Pons (tissue), 1 donor: Measurements from ENCODE around the gene TPSAB1.

Experiments used
- DNase-seq: peaks from one replicate; pipeline ENCODE4 v3.0.0-alpha.2; 2016; ENCODE audit warnings: low spot score

The TPSAB1 gene

GRCh38 chr16:1210461-1210860, 30.0 kb upstream of the TPSAB1 start:
- no peak for DNase-seq

DNA sequence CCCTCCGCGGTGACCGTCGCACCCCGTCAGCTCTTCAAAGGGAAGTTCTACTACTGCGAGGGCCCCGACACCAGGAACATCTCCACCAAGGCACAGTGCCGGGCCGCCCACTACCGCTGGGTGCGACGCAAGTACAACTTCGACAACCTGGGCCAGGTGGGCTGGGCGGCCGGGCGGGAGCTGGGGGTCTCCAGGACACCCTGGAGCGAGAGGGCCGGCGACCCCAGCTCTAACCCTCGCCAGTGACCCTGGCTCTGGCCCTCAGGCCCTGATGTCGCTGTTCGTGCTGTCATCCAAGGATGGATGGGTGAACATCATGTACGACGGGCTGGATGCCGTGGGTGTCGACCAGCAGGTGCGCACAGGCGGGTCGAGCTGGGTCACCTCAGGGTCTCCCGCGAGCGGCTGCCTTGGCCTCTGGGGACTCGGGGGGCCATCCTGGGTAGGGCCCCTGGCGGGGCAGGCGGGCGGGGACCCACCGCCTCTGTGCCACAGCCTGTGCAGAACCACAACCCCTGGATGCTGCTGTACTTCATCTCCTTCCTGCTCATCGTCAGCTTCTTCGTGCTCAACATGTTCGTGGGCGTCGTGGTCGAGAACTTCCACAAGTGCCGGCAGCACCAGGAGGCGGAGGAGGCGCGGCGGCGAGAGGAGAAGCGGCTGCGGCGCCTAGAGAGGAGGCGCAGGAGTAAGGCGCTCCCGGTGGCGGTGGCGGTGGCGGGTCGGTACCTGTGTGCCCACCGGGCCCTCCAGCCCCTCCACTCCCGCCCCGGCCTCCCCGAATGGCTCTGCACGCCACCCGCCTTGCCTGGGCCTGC, 28.8 kb upstream of the TPSAB1 start:
- DNase-seq: no peak

DNA sequence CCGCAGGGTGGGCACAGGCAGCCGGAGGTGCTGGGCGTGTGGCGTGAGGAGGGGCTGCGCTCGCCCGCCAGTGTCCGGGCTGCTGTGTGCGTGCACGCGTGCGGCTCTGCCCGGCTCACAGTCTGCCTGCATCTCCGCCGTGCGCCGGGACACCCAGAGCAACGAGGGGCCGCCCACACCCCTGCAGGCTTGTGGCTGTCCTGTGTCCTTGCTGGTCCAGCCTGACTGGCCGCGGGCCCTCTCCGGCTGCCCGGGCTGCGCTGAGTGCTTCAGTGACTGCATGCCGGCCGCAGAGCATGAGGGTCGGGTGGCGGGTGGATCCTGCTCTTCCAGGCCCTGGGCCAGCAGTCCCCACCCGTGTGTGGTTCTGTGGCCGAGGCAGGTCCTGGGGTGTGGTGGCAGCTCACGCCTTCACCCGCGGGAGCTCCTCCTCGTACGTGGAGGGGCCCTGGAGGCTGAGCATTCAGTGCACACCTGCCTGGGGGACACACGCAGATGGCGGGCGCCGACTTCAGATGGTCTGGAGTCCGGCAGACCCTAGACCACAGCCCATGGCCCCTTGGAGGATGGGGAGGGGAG, 27.8 kb upstream of the TPSAB1 start:
- no peak for DNase-seq

- DNase-seq: no peak
These were observed 27.3 kb upstream of the TPSAB1 start for GRCh38 chr16:1213231-1213630.

GRCh38 chr16:1213796-1214372, 26.6 kb upstream of the TPSAB1 start:
- DNase-seq: no peak

GRCh38 chr16:1214719-1215118, 25.8 kb upstream of the TPSAB1 start:
- DNase-seq: no peak

DNA sequence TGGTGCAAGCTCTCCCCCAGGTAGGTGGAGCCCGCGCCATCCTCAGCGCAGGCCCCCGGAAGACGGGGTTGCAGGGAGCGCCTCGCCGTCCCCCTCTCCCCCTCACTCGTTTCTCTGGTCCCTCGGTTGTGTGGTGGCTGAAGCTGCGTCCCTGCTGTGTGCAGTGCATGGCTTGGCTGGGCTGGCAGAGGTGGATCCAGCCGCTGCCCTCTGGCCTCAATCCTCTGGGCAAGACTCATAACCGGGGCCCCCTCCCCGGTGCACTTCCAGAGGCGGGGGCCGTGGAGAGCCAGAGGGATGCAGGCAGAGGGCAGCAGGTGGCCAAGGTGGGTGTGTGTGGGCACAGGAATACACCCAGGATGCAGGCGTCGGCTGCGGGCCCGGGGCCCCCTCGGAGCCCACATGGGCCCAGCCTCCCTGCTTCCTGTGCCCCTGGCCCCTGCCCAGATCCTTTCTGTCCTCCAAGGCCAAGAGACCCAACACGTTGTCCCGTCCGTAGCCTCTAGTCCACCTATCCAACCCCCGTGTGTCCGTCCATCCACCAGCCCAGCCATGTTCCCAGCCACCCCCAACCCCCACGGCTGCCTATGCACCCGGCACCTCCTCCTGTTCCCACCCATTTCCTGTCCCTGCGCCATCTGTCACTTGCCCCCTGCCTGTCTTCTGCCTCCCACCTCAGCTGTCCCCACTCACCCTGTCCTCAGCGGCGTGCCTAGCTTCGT, 24.8 kb upstream of the TPSAB1 start:
- DNase-seq: no peak

DNA sequence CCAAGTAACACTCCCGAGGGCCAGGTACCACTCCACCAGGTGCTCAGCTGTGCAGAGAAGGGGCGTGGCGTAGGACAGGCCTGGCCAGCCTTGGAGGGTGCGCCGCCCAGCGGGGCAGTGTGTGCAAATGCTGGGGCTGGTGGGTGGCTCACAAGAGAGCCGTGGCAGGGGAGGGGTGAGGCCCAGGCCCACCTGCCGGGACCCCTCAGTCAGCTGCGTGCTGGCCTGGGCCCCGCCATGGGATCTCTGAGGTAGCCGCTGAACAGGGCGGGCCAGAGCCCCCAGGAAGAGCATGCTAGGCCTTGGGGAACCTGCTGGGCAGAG, 24.2 kb upstream of the TPSAB1 start:
- DNase-seq: no peak

- no peak for DNase-seq
These were observed 23.7 kb upstream of the TPSAB1 start for GRCh38 chr16:1216681-1217400.

- no peak for DNase-seq
These were observed 23.0 kb upstream of the TPSAB1 start for GRCh38 chr16:1217526-1217925.

DNA sequence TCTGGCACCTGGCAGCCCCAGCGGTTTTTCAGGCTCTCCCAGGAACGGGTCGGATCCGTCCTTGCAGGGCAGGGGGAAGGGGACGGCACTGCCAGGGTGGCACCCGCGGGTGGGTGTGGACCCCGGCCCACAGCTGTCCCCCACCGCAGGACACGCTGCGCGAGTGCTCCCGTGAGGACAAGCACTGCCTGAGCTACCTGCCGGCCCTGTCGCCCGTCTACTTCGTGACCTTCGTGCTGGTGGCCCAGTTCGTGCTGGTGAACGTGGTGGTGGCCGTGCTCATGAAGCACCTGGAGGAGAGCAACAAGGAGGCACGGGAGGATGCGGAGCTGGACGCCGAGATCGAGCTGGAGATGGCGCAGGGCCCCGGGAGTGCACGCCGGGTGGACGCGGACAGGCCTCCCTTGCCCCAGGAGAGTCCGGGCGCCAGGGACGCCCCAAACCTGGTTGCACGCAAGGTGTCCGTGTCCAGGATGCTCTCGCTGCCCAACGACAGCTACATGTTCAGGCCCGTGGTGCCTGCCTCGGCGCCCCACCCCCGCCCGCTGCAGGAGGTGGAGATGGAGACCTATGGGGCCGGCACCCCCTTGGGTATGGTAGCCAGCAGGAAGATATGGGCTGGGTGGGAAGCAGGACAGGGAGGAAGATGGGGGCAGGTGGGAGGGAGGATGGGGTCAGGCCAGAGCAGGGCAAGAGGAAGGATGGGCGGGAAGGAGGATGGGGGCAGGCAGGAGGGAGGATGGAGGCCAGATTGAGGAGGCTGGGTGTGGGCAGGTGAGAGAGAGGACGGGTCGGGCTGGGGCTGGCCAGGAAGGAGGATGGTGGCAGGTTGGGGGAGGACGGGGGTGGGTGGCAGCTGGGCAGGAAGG, 22.2 kb upstream of the TPSAB1 start:
- DNase-seq: no peak

- no peak for DNase-seq
These were observed 21.4 kb upstream of the TPSAB1 start for GRCh38 chr16:1218930-1219611.

DNA sequence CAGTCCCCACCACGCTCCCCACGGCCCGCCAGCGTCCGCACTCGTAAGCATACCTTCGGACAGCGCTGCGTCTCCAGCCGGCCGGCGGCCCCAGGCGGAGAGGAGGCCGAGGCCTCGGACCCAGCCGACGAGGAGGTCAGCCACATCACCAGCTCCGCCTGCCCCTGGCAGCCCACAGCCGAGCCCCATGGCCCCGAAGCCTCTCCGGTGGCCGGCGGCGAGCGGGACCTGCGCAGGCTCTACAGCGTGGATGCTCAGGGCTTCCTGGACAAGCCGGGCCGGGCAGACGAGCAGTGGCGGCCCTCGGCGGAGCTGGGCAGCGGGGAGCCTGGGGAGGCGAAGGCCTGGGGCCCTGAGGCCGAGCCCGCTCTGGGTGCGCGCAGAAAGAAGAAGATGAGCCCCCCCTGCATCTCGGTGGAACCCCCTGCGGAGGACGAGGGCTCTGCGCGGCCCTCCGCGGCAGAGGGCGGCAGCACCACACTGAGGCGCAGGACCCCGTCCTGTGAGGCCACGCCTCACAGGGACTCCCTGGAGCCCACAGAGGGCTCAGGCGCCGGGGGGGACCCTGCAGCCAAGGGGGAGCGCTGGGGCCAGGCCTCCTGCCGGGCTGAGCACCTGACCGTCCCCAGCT, 20.3 kb upstream of the TPSAB1 start:
- no peak for DNase-seq

DNA sequence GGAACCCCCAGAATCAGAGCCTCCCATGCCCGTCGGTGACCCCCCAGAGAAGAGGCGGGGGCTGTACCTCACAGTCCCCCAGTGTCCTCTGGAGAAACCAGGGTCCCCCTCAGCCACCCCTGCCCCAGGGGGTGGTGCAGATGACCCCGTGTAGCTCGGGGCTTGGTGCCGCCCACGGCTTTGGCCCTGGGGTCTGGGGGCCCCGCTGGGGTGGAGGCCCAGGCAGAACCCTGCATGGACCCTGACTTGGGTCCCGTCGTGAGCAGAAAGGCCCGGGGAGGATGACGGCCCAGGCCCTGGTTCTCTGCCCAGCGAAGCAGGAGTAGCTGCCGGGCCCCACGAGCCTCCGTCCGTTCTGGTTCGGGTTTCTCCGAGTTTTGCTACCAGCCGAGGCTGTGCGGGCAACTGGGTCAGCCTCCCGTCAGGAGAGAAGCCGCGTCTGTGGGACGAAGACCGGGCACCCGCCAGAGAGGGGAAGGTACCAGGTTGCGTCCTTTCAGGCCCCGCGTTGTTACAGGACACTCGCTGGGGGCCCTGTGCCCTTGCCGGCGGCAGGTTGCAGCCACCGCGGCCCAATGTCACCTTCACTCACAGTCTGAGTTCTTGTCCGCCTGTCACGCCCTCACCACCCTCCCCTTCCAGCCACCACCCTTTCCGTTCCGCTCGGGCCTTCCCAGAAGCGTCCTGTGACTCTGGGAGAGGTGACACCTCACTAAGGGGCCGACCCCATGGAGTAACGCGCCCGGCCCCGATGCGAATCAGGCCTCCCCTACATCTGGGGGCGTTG, 19.5 kb upstream of the TPSAB1 start:
- DNase-seq: no peak

- DNase-seq: no peak
These were observed 18.6 kb upstream of the TPSAB1 start for GRCh38 chr16:1221628-1222552.

GRCh38 chr16:1222553-1223354, 17.8 kb upstream of the TPSAB1 start:
- DNase-seq: no peak
